ENCODE results near the gene SPINK8.

- TF ChIP-seq, protein P1, sequence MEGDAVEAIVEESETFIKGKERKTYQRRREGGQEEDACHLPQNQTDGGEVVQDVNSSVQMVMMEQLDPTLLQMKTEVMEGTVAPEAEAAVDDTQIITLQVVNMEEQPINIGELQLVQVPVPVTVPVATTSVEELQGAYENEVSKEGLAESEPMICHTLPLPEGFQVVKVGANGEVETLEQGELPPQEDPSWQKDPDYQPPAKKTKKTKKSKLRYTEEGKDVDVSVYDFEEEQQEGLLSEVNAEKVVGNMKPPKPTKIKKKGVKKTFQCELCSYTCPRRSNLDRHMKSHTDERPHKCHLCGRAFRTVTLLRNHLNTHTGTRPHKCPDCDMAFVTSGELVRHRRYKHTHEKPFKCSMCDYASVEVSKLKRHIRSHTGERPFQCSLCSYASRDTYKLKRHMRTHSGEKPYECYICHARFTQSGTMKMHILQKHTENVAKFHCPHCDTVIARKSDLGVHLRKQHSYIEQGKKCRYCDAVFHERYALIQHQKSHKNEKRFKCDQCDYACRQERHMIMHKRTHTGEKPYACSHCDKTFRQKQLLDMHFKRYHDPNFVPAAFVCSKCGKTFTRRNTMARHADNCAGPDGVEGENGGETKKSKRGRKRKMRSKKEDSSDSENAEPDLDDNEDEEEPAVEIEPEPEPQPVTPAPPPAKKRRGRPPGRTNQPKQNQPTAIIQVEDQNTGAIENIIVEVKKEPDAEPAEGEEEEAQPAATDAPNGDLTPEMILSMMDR (IDR thresholded peaks at IDR 0.05), result no peak
- no peak for TF ChIP-seq POLR2AphosphoS5 (IDR thresholded peaks at IDR 0.05)
- TF ChIP-seq POLR2A (IDR thresholded peaks at IDR 0.05), result no peak
- no peak for TF ChIP-seq EP300 (IDR thresholded peaks at IDR 0.05)
Measured at GRCh38 chr3:48369693-48370332, 36.4 kb upstream of the SPINK8 start.
